GM18507 (cell line): ENCODE data around the gene FGF1.

Source experiments
- DNase-seq: peaks from one replicate; pipeline ENCODE4 v3.0.0; 2011; ENCODE audit warnings: low read depth; ENCODE audit not compliant: insufficient read length; ENCODE audit errors: extremely low spot score
- FAIRE-seq: peaks from 2 replicates; lab custom pipeline; 2011; peaks lifted over from hg19 to GRCh38; lab: Jason Lieb, UNC

The FGF1 gene

GRCh38 chr5:142674531-142675469 lies 11.1 kb downstream of the FGF1 start:
- FAIRE-seq (no peak), DNase-seq (no peak)

GRCh38 chr5:142671801-142672200 lies 14.1 kb downstream of the FGF1 start:
- FAIRE-seq, result no peak
- no peak for DNase-seq

- FAIRE-seq (no peak), DNase-seq (no peak)
Measured at GRCh38 chr5:142671266-142671665, 14.6 kb downstream of the FGF1 start.

- DNase-seq, result no peak
- no peak for FAIRE-seq
Measured at GRCh38 chr5:142670804-142671203, 15.1 kb downstream of the FGF1 start.

GRCh38 chr5:142669477-142669876 lies 16.4 kb downstream of the FGF1 start:
- FAIRE-seq, result no peak
- no peak for DNase-seq

- FAIRE-seq (no peak), DNase-seq (no peak)
Measured at GRCh38 chr5:142668336-142668735, 17.6 kb downstream of the FGF1 start.

GRCh38 chr5:142667831-142668230 lies 18.1 kb downstream of the FGF1 start:
- no peak for DNase-seq
- no peak for FAIRE-seq

- FAIRE-seq (no peak), DNase-seq (no peak)
Measured at GRCh38 chr5:142664636-142665035, 21.3 kb downstream of the FGF1 start.

- no peak for DNase-seq
- no peak for FAIRE-seq
Measured at GRCh38 chr5:142664067-142664466, 21.8 kb downstream of the FGF1 start.

- FAIRE-seq (no peak), DNase-seq (no peak)
Measured at GRCh38 chr5:142663246-142663645, 22.6 kb downstream of the FGF1 start.

- no peak for FAIRE-seq
Measured at GRCh38 chr5:142661957-142662356, 23.9 kb downstream of the FGF1 start.

GRCh38 chr5:142661143-142661542 lies 24.7 kb downstream of the FGF1 start:
- no peak for FAIRE-seq
- no peak for DNase-seq

More at GRCh38 chr5:142661957-142662356, 23.9 kb downstream of the FGF1 start:
- DNase-seq, result no peak

GRCh38 chr5:142660731-142661130 lies 25.2 kb downstream of the FGF1 start:
- DNase-seq (no peak), FAIRE-seq (no peak)

GRCh38 chr5:142660196-142660595 lies 25.7 kb downstream of the FGF1 start:
- no peak for FAIRE-seq
- DNase-seq, result no peak

- DNase-seq (no peak), FAIRE-seq (no peak)
Measured at GRCh38 chr5:142659405-142659804, 26.5 kb downstream of the FGF1 start.

- no peak for FAIRE-seq
Measured at GRCh38 chr5:142658278-142658677, 27.6 kb downstream of the FGF1 start.

GRCh38 chr5:142657446-142657845 lies 28.4 kb downstream of the FGF1 start:
- no peak for DNase-seq
- no peak for FAIRE-seq

More at GRCh38 chr5:142658278-142658677, 27.6 kb downstream of the FGF1 start:
- DNase-seq, result no peak

GRCh38 chr5:142655339-142656267 lies 30.3 kb downstream of the FGF1 start:
- FAIRE-seq (peak; percentile 73), DNase-seq (peak; percentile 36)

- no peak for FAIRE-seq
- DNase-seq, result no peak
Measured at GRCh38 chr5:142654578-142655058, 31.3 kb downstream of the FGF1 start.

- DNase-seq, result no peak
- no peak for FAIRE-seq
Measured at GRCh38 chr5:142653321-142653720, 32.6 kb downstream of the FGF1 start.
